Measurements from ENCODE around the gene REPS1.

DNA sequence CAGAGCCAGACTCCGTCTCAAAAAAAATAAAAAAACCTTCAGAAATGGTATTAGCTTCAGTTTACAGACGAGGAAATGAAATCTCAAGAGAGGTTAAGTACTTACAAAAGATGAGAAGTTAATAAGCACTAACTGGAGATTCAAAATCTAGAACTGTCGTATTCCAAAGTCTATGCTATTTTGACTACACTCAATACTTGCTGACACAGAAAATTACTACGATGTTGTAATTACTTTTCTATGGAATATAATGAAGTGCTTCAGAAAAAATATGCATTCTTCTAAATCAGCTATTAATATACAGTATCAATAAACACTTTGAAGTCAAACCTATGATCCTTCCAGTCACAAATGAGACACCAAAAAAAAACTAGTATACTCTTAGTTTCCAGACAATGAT is 12.2 kb downstream of the REPS1 start:
- TF ChIP-seq ZNF384 (IDR thresholded peaks at IDR 0.05) (no peak), NFRKB (IDR thresholded peaks at IDR 0.05) (no peak)

Data from HEK293T (cell line).